GM19043 (cell line): ENCODE measurements around the gene GALNTL6.

Experiments
- ATAC-seq: cut with Tn5 transposase; IDR thresholded peaks from one replicate; pipeline ENCODE4 v1.9.1; 2021; ENCODE audit warnings: low read depth; ENCODE audit not compliant: unreplicated experiment

The GALNTL6 gene

GRCh38 chr4:171876636-171877035 is 63.4 kb downstream of the GALNTL6 start:
- ATAC-seq: no peak

GRCh38 chr4:171880136-171880535 is 66.9 kb downstream of the GALNTL6 start:
- ATAC-seq: no peak

GRCh38 chr4:171889681-171890080 is 76.5 kb downstream of the GALNTL6 start:
- ATAC-seq: no peak

GRCh38 chr4:171891038-171891437 is 77.8 kb downstream of the GALNTL6 start:
- peak; percentile 70 for ATAC-seq

- ATAC-seq: no peak
These were observed 83.2 kb downstream of the GALNTL6 start for GRCh38 chr4:171896426-171896825.

- ATAC-seq: no peak
These were observed 106.1 kb downstream of the GALNTL6 start for GRCh38 chr4:171919314-171919713.

GRCh38 chr4:171920901-171921300 is 107.7 kb downstream of the GALNTL6 start:
- ATAC-seq: no peak

- no peak for ATAC-seq
These were observed 111.7 kb downstream of the GALNTL6 start for GRCh38 chr4:171924746-171925376.

GRCh38 chr4:171928336-171928735 is 115.1 kb downstream of the GALNTL6 start:
- no peak for ATAC-seq

- ATAC-seq: no peak
These were observed 116.3 kb downstream of the GALNTL6 start for GRCh38 chr4:171929477-171929876.

- no peak for ATAC-seq
These were observed 116.7 kb downstream of the GALNTL6 start for GRCh38 chr4:171929907-171930306.

GRCh38 chr4:171932238-171932637 is 119.0 kb downstream of the GALNTL6 start:
- no peak for ATAC-seq

GRCh38 chr4:171940656-171941055 is 127.5 kb downstream of the GALNTL6 start:
- ATAC-seq: no peak

- no peak for ATAC-seq
These were observed 134.2 kb downstream of the GALNTL6 start for GRCh38 chr4:171947400-171947799.

- ATAC-seq: no peak
These were observed 134.8 kb downstream of the GALNTL6 start for GRCh38 chr4:171948038-171948437.

- no peak for ATAC-seq
These were observed 141.4 kb downstream of the GALNTL6 start for GRCh38 chr4:171954650-171955049.

GRCh38 chr4:171956678-171957077 is 143.5 kb downstream of the GALNTL6 start:
- ATAC-seq: no peak

- no peak for ATAC-seq
These were observed 148.9 kb downstream of the GALNTL6 start for GRCh38 chr4:171962110-171962509.

GRCh38 chr4:171966356-171966755 is 153.2 kb downstream of the GALNTL6 start:
- no peak for ATAC-seq

- ATAC-seq: no peak
These were observed 165.0 kb downstream of the GALNTL6 start for GRCh38 chr4:171978216-171978615.

- no peak for ATAC-seq
These were observed 166.3 kb downstream of the GALNTL6 start for GRCh38 chr4:171979461-171979860.

- no peak for ATAC-seq
These were observed 168.0 kb downstream of the GALNTL6 start for GRCh38 chr4:171981185-171981584.
